ENCODE data around the gene ARID5A. TPM values are rescaled to one million over a fixed set of nuclear protein-coding genes. Genes with fewer than 3 reads are reported as not detected.

Gene ARID5A
- total and polyA plus RNA-seq, 2 experiments from 2014 or later, result 5.5 to 7.7 TPM

DNA sequence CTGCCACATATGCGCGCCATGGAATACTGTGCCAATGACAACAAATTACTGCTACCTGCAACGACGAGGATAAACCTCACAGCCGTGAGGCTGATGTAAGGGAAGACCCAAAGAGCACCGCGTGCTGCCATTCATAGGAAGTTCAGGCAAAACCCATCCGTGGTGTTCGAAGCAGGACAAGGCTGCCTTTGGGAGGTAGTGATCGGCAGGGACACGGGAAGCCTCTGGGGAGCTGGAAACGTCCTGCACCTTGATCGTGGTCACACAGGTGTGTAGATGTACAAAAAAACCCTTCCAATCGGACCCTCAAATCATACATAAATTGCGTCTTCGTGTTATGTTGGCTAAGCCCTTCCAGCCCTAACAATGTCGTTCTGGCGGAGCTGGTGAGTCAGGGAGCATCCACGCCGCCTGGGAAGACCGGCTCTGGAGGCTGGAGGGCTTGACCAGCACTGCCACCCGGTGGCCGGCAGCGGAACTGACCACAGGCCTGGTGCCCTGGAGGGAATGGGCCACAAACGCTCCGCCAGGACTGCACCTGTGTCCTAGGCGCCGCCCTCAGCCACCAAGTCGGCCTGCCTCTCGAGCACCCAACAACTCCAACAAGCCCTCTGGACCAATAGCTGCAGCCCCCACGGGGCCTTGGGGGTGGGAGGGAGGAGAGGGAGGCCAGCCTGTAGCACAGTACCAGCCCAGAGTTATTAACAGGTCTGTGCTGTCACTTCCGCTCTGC lies 27.3 kb upstream of the ARID5A start:
- no peaks in the 10 kb centered on the region for H3K79me2 ChIP-seq (replicated peaks; ENCODE audit: insufficient read depth)
- TF ChIP-seq, protein P1, sequence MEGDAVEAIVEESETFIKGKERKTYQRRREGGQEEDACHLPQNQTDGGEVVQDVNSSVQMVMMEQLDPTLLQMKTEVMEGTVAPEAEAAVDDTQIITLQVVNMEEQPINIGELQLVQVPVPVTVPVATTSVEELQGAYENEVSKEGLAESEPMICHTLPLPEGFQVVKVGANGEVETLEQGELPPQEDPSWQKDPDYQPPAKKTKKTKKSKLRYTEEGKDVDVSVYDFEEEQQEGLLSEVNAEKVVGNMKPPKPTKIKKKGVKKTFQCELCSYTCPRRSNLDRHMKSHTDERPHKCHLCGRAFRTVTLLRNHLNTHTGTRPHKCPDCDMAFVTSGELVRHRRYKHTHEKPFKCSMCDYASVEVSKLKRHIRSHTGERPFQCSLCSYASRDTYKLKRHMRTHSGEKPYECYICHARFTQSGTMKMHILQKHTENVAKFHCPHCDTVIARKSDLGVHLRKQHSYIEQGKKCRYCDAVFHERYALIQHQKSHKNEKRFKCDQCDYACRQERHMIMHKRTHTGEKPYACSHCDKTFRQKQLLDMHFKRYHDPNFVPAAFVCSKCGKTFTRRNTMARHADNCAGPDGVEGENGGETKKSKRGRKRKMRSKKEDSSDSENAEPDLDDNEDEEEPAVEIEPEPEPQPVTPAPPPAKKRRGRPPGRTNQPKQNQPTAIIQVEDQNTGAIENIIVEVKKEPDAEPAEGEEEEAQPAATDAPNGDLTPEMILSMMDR (conservative IDR thresholded peaks at IDR 0.05; ENCODE audit: low read depth in 2 of 2), result peak; percentile 83 to 98
- TF ChIP-seq POLR2AphosphoS5 (IDR thresholded peaks at IDR 0.05; ENCODE audit: low read depth), result no peak
- Mint-ChIP-seq H3K4me3 (peak overlapping the region; percentile 60; the same call in 2 of the 3 replicates), H3K9me3 (peaks cover 5% of the 10 kb centered on the region; the same call in 2 of the 3 replicates), H3K27ac (no peak overlapping the region), H3K27me3 (ENCODE audit: insufficient read depth, low read depth, poor library complexity) (peaks cover 22% of the 10 kb centered on the region), H3K4me1 (peaks cover 17% of the 10 kb centered on the region), H3K36me3 (ENCODE audit: low read depth) (no peaks in the 10 kb centered on the region)
- H3K4me1 ChIP-seq (ENCODE audit: insufficient read depth), result peaks cover 3% of the 10 kb centered on the region; the same call in 1 of the 2 replicates
- H3K4me2 ChIP-seq, result peak overlapping the region; percentile 82
- peaks cover 10% of the 10 kb centered on the region for H3K27me3 ChIP-seq (ENCODE audit: insufficient read depth)
- no peaks in the 10 kb centered on the region; the same call in 1 of the 2 replicates for H3K36me3 ChIP-seq (ENCODE audit: insufficient read depth)
- DNase-seq (ENCODE audit: low spot score) (peak; percentile 93), ATAC-seq (peak; percentile 84)
- peak overlapping the region; percentile 63 for H3K4me3 ChIP-seq
- 0 out of 2 replicates have a peak, but pooled peaks cover 2% of the 10 kb centered on the region for H3F3A ChIP-seq (replicated peaks; ENCODE audit: low read depth)
- no peak overlapping the region for H3K27ac ChIP-seq (ENCODE audit: low read depth)
- H2AFZ ChIP-seq, result peak overlapping the region; percentile 98
- H3K9me2 ChIP-seq (ENCODE audit: insufficient read depth), result no peaks in the 10 kb centered on the region
- H4K20me1 ChIP-seq (replicated peaks; ENCODE audit: insufficient read depth), result no peaks in the 10 kb centered on the region

DNA sequence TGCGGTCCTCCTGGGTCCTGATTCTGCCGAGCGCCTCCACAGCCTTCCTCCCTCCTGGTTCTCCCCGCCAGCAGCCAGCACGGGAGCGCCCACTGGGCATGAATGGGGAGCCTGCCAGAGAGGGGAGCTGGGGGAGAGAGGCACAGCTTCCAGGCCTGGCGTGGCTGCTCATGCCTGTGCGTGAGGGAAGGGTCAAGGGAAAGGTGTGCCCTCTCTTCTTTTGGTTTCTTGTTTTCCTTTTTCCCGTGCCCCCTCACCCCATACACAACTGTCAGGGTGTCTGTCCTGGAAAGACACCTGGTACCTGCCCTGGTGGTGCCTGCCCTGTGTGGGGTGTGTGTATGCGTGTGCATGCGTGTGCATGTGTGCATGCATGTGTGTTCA lies 26.7 kb upstream of the ARID5A start:
- Mint-ChIP-seq H3K27me3 (ENCODE audit: insufficient read depth, low read depth, poor library complexity) (peaks cover 26% of the 10 kb centered on the region), H3K36me3 (ENCODE audit: low read depth) (no peaks in the 10 kb centered on the region), H3K4me3 (peak overlapping the region; percentile 60), H3K4me1 (peaks cover 17% of the 10 kb centered on the region), H3K9me3 (peaks cover 5% of the 10 kb centered on the region; the same call in 2 of the 3 replicates), H3K27ac (no peak overlapping the region)
- Histone ChIP-seq H3K4me1 (ENCODE audit: insufficient read depth) (peaks cover 3% of the 10 kb centered on the region; the same call in 1 of the 2 replicates), H3K9me2 (ENCODE audit: insufficient read depth) (no peaks in the 10 kb centered on the region), H4K20me1 (replicated peaks; ENCODE audit: insufficient read depth) (no peaks in the 10 kb centered on the region), H3K36me3 (ENCODE audit: insufficient read depth) (no peaks in the 10 kb centered on the region; the same call in 1 of the 2 replicates), H3K4me3 (peak overlapping the region; percentile 63), H3F3A (replicated peaks; ENCODE audit: low read depth) (0 out of 2 replicates have a peak, but pooled peaks cover 2% of the 10 kb centered on the region), H3K4me2 (peak overlapping the region; percentile 82), H3K79me2 (replicated peaks; ENCODE audit: insufficient read depth) (no peaks in the 10 kb centered on the region), H2AFZ (peak overlapping the region; percentile 98), H3K27me3 (ENCODE audit: insufficient read depth) (peaks cover 10% of the 10 kb centered on the region), H3K27ac (ENCODE audit: low read depth) (no peak overlapping the region)
- DNase-seq (ENCODE audit: low spot score) (no peak), ATAC-seq (no peak; the same call in 1 of the 3 replicates)
- TF ChIP-seq, protein P2, sequence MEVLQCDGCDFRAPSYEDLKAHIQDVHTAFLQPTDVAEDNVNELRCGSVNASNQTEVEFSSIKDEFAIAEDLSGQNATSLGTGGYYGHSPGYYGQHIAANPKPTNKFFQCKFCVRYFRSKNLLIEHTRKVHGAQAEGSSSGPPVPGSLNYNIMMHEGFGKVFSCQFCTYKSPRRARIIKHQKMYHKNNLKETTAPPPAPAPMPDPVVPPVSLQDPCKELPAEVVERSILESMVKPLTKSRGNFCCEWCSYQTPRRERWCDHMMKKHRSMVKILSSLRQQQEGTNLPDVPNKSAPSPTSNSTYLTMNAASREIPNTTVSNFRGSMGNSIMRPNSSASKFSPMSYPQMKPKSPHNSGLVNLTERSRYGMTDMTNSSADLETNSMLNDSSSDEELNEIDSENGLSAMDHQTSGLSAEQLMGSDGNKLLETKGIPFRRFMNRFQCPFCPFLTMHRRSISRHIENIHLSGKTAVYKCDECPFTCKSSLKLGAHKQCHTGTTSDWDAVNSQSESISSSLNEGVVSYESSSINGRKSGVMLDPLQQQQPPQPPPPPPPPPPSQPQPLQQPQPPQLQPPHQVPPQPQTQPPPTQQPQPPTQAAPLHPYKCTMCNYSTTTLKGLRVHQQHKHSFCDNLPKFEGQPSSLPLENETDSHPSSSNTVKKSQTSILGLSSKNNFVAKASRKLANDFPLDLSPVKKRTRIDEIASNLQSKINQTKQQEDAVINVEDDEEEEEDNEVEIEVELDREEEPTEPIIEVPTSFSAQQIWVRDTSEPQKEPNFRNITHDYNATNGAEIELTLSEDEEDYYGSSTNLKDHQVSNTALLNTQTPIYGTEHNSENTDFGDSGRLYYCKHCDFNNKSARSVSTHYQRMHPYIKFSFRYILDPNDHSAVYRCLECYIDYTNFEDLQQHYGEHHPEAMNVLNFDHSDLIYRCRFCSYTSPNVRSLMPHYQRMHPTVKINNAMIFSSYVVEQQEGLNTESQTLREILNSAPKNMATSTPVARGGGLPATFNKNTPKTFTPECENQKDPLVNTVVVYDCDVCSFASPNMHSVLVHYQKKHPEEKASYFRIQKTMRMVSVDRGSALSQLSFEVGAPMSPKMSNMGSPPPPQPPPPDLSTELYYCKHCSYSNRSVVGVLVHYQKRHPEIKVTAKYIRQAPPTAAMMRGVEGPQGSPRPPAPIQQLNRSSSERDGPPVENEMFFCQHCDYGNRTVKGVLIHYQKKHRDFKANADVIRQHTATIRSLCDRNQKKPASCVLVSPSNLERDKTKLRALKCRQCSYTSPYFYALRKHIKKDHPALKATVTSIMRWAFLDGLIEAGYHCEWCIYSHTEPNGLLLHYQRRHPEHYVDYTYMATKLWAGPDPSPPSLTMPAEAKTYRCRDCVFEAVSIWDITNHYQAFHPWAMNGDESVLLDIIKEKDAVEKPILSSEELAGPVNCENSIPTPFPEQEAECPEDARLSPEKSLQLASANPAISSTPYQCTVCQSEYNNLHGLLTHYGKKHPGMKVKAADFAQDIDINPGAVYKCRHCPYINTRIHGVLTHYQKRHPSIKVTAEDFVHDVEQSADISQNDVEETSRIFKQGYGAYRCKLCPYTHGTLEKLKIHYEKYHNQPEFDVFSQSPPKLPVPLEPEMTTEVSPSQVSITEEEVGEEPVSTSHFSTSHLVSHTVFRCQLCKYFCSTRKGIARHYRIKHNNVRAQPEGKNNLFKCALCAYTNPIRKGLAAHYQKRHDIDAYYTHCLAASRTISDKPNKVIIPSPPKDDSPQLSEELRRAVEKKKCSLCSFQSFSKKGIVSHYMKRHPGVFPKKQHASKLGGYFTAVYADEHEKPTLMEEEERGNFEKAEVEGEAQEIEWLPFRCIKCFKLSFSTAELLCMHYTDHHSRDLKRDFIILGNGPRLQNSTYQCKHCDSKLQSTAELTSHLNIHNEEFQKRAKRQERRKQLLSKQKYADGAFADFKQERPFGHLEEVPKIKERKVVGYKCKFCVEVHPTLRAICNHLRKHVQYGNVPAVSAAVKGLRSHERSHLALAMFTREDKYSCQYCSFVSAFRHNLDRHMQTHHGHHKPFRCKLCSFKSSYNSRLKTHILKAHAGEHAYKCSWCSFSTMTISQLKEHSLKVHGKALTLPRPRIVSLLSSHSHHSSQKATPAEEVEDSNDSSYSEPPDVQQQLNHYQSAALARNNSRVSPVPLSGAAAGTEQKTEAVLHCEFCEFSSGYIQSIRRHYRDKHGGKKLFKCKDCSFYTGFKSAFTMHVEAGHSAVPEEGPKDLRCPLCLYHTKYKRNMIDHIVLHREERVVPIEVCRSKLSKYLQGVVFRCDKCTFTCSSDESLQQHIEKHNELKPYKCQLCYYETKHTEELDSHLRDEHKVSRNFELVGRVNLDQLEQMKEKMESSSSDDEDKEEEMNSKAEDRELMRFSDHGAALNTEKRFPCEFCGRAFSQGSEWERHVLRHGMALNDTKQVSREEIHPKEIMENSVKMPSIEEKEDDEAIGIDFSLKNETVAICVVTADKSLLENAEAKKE (CRISPR knock-in tag; IDR thresholded peaks at IDR 0.05), result no peak
- TF ChIP-seq NANOG (IDR thresholded peaks at IDR 0.05; ENCODE audit: borderline replicate concordance) (no peak), JUNB (IDR thresholded peaks at IDR 0.05; ENCODE audit: unreplicated experiment) (no peak), POLR2AphosphoS5 (IDR thresholded peaks at IDR 0.05; ENCODE audit: low read depth) (no peak)
- TF ChIP-seq, protein P1 (conservative IDR thresholded peaks at IDR 0.05; ENCODE audit: low read depth in 2 of 2), result no peak
